Measurements from ENCODE around the gene TGFB1I1. TPM values are rescaled to one million over a fixed set of nuclear protein-coding genes. Genes with fewer than 3 reads are reported as not detected.

The TGFB1I1 gene
- total RNA-seq, 3 donors from 2014 or later, result 17.4 to 31.8 (median 30.1) TPM

GRCh38 chr16:31477220-31478216 lies 5.6 kb downstream of the TGFB1I1 start:
- no peak for TF ChIP-seq POLR2A (IDR thresholded peaks at IDR 0.05)
- peak in 1 of 3 donors; percentile 41 for TF ChIP-seq CTCF (IDR thresholded peaks at IDR 0.05)
- intact Hi-C loops (cut with DNase I; ENCODE audit: low total_unique reads), result no loop called here
- no peaks in the 10 kb centered on the region for H3K27me3 ChIP-seq
- H3K36me3 ChIP-seq, result no peaks in the 10 kb centered on the region
- DNase-seq (ENCODE audit: low spot score in 2 of 2), result peak in 1 of 2 donors; percentile 77
- no peaks in the 10 kb centered on the region for H3K9me3 ChIP-seq
- peak overlapping the region; percentile 2 to 11 (median 9) for H3K4me3 ChIP-seq
- H3K4me1 ChIP-seq, result no peaks in the 10 kb centered on the region
- peak overlapping the region in 1 of 2 donors; percentile 2 for H3K27ac ChIP-seq

GRCh38 chr16:31478956-31479355 lies 7.0 kb downstream of the TGFB1I1 start:
- H3K9me3 ChIP-seq, result no peaks in the 10 kb centered on the region
- H3K27me3 ChIP-seq, result no peaks in the 10 kb centered on the region
- intact Hi-C loops (cut with DNase I; ENCODE audit: low total_unique reads), result no loop called here
- H3K4me3 ChIP-seq, result no peak overlapping the region
- no peaks in the 10 kb centered on the region for H3K36me3 ChIP-seq
- DNase-seq (ENCODE audit: low spot score in 2 of 2), result no peak
- H3K4me1 ChIP-seq, result no peaks in the 10 kb centered on the region
- H3K27ac ChIP-seq, result peak overlapping the region in 1 of 2 donors; percentile 7
- no peak for TF ChIP-seq CTCF (IDR thresholded peaks at IDR 0.05)
- no peak for TF ChIP-seq POLR2A (IDR thresholded peaks at IDR 0.05)

- H3K27me3 ChIP-seq, result no peaks in the 10 kb centered on the region
- H3K9me3 ChIP-seq, result no peaks in the 10 kb centered on the region
- H3K27ac ChIP-seq, result no peak overlapping the region
- H3K36me3 ChIP-seq, result no peaks in the 10 kb centered on the region
- TF ChIP-seq CTCF (IDR thresholded peaks at IDR 0.05), result no peak
- no peak for TF ChIP-seq POLR2A (IDR thresholded peaks at IDR 0.05)
- TF ChIP-seq POLR2AphosphoS5 (IDR thresholded peaks at IDR 0.05), result no peak
- no peaks in the 10 kb centered on the region for H3K4me1 ChIP-seq
- intact Hi-C loops (cut with DNase I; ENCODE audit: low total_unique reads), result no loop called here
- no peak for DNase-seq (ENCODE audit: low spot score in 2 of 2)
- no peak overlapping the region for H3K4me3 ChIP-seq
These were observed 7.8 kb downstream of the TGFB1I1 start for GRCh38 chr16:31479751-31480150.

- DNase-seq (ENCODE audit: low spot score in 2 of 2), result no peak
- intact Hi-C loops (cut with DNase I; ENCODE audit: low total_unique reads), result no loop called here
These were observed 9.0 kb downstream of the TGFB1I1 start for GRCh38 chr16:31480851-31481536.

More at GRCh38 chr16:31480851-31481536, 9.0 kb downstream of the TGFB1I1 start:
- H3K27ac ChIP-seq, result no peak overlapping the region
- no peak for TF ChIP-seq POLR2AphosphoS5 (IDR thresholded peaks at IDR 0.05)
- TF ChIP-seq POLR2A (IDR thresholded peaks at IDR 0.05), result no peak
- TF ChIP-seq CTCF (IDR thresholded peaks at IDR 0.05), result no peak
- no peak overlapping the region for H3K4me3 ChIP-seq
- H3K27me3 ChIP-seq, result peaks cover 0 to 2% of the 10 kb centered on the region in 2 donors
- H3K36me3 ChIP-seq, result no peaks in the 10 kb centered on the region
- no peaks in the 10 kb centered on the region for H3K9me3 ChIP-seq
- no peaks in the 10 kb centered on the region for H3K4me1 ChIP-seq

All from breast epithelium (tissue), 4 donors.